KBM-7 (cell line): ENCODE measurements around the gene ACSS2.
"Not testable (repeated sequence)": the region's sequence is repeated elsewhere in the genome, so short reads cannot be mapped to it uniquely, and the experiment has no call there.

ENCODE experiments used
- DNase-seq: peaks from one replicate; pipeline ENCODE4 v3.0.0-alpha.2; 2015
- in situ Hi-C: fragments of 300-500 bp; cut with MboI; formaldehyde crosslinking; loops from 2 replicates; pipeline ENCODE4 v1.14.3; 2020; ENCODE audit warnings: low sequenced_read_pairs, low pct_unique_long_range_greater_than_20kb, mixed read lengths

Gene ACSS2

DNA sequence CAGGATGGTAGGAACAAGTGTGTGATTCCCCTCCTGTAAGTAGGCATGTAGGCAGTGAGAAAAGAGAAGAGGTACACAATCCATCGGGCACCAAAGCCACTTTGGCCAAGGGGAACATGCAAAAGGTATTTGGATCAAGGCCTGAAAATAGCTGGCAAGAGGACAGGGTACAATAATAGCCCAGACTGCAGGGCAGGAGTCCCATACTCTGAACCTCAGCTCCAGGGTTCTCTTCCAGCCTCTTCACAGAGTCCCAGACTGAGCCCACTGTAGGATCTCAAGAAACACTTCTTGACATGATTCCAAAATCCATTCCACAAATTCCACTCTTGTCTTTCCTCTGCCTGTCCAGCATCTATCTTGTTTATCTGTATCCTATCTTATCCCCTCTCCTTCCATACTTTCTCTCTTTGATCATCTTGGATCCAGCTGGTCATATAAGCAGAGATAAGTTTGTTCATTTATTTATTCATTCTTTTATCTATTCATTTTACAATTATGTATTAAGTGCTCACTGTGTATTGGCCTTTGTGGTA lies 19.7 kb downstream of the ACSS2 start:
- in situ Hi-C loops, result no loop called here
- no peak for DNase-seq

DNA sequence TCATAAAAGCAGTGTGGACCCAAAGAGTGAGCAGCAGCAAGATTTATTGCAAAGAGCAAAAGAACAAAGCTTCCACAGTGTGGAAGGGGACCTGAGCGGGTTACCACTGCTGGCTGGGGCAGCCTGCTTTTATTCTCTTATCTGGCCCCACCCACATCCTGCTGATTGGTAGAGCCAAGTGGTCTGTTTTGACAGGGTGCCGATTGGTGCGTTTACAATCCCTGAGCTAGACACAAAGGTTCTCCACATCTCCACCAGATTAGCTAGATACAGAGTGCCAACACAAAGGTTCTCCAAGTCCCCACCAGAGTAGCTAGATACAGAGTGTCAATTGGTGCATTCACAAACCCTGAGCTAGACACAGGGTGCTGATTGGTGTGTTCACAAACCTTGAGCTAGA lies 21.7 kb downstream of the ACSS2 start:
- in situ Hi-C loops, DNase-seq: not testable (repeated sequence)

DNA sequence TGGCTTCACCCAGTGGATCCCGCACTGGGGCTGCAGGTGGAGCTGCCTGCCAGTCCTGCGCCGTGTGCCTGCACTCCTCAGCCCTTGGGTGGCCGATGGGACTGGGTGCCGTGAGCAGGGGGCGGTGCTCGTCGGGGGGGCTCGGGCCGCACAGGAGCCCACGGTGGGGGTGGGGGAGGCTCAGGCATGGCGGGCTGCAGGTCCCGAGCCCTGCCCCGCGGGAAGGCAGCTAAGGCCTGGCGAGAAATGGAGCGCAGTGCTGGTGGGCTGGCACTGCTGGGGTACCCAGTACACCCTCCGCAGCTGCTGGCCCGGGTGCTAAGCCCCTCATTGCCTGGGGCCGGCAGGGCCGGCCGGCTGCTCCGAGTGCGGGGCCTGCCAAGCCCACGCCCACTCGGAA lies 22.3 kb downstream of the ACSS2 start:
- DNase-seq, in situ Hi-C loops: not testable (repeated sequence)

DNA sequence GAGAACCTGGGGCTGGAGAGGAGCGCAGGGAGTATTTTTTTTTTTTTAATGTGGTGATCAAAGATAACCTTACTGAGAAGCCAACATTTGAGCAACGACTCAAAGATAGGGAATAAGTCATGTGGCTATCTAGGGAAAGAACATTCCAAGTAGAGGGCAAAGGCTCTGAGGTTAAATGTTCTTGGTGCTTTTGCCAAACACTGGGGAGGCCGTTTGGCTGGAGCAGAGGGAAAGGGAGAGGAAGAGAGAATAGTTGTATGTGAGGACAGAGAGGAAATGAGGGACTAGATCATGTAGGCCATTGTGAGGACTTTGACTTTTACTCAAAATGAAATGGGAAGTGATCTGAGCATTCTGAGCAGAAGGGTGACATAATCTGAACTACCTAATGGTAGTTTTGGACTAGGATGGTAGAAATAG lies 27.8 kb downstream of the ACSS2 start:
- no peak for DNase-seq
- in situ Hi-C loops, result no loop called here

DNA sequence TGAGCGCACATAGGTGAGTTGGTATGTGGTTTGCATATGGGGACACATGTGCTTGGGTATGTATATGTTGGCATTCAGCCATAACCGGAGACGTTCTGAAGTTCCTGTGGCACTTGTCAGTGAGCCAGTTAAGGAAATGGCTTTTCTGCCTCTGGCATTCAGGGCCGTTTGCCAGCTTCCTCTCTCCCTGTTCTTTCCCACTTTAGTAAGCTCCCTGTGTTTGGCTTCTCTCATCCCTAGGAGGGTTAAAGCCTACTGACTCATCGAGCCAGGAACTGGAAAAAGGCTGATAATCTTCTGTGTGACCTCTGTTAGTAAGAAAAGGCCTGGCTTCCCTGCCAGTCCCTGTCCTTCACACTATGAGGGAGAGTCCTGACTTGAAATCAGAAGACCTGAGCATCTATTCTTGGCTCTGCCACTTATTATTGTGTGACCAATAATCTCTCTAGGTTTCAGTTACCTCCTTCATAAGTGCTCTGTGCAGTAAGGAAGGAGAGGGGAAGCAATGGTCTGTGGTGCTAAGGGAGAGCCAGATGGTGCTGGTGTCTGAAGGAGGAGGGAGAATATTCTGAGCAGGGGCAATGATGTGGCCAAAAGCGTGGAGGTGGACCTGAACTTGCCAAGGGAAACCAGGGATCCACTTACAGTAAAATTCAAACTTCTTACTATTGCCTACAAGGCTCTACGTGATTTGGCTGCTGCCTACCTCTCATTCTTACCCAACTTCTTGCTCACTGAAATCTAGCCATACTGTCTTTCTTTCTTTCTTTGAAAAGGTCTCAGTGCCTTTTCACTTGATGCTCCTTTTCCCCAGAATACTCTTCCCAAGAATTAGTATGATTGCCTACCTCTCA lies 31.4 kb downstream of the ACSS2 start:
- in situ Hi-C loops, result no loop called here
- peak; percentile 56 for DNase-seq

DNA sequence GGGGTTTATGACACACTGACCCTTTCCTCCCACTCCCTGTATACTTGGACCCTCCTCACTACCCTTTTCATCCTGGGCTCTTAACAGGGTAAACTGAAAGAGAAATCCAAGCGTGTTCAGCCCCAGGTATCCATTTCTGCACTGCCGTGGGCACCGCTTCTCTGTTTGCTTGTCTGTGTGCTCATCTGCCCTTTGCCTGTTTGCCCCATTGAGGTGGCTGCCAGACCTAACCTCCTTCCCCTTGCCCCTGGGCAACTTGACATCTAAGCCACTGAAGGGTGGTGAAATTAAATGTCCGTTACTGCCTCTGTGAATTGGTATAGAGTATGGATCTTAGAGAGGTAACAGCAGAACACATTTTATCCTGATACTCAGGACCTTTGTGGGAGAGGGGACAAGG lies 38.7 kb downstream of the ACSS2 start:
- in situ Hi-C loops, result no loop called here
- DNase-seq, result no peak

DNA sequence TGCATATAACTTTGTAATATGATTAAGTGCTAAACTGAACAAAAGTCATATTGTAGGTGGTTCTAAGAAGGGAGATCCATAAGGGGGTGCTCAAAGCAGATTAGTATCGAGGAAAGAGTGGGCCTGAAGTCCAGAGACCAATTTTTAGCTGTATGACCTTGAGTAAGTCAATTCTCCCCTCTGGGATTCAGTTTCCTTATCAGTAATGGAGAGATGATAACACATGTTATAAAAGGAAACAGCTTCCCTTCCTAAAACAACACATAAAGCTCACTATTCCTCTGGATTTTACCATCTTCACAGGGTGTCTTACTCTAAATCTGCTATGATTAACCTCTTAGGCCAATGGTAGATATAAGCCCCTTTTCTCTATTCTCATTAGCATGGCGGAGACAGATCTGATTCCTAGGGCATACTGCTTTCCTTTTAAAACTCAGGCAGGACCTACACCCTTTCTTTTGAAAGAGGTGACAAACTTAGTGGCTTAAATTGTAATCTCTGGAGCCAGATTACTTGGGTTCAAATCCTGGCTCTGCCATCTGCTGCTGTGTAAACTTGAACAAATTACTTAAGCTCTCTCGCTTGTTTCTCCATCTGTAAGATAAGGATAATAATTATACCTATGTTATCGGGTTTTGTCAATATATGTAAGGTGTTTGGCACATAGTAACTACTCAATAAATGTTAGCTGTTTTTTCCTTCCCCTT lies 39.5 kb downstream of the ACSS2 start:
- DNase-seq, result no peak
- in situ Hi-C loops, result no loop called here

DNA sequence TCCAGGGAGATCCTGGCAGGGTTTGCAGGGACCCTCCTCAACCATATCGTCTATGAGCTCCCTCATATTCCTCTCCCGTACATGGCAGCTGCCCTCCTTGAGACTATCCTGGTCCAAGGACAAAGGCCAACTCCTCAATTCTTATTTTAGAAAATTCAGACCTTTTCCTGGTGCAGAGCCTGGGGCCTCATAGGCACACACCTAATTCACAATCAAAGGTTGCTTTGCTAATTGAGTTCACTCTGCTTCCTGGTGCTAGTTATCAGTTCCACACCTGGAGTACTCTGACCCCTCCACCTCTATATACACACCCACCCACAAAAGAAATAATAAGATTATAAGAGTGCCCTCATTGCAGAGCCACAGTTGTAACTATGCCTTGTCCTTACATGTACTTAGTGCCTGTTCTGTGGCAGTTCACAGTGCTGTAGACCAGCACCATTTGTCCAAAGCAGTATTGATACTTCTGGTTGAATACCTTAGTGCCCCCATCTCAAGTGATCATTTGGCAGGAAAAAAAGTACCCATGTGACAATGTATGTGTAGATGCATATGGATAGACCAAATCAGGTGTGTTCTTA lies 40.5 kb downstream of the ACSS2 start:
- DNase-seq, result no peak

DNA sequence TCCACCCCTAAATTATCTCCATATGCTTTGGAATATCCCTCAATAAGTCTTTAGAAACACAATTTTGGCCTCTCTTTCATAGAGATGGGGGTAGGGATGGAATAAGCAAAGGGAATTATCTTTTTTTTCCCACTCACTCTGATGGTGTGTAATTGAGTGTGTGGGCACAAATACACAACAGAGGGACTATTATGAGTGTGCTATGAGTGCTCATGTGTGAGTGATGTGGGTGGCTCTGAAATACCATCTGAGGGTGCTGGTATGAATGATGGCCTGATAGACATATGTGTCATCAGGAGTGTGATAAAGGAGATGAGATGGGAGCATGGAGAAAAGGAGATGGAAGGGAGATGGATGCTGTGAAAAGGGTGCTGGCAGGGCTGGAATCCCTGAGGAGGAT lies 43.6 kb downstream of the ACSS2 start:
- in situ Hi-C loops, result no loop called here

More for the DNA sequence above, 40.5 kb downstream of the ACSS2 start:
- in situ Hi-C loops, result no loop called here

DNA sequence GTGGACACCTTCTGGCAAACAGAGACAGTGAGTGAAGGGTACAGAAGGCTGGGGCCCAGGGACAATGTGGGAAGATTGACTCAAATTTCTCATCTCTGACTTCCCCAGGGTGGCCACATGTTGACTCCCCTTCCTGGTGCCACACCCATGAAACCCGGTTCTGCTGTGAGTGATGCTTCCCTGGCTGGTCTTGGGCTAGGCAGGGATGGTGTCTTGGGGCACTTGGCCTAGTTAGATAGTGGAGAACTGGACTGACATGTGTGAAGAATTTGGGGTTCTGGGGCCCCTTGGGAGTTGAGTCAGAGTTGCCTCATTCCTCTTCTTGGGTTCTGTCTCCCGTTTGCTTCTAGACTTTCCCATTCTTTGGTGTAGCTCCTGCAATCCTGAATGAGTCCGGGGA lies 45.0 kb downstream of the ACSS2 start:
- in situ Hi-C loops, result no loop called here
- no peak for DNase-seq

More for the DNA sequence above, 43.6 kb downstream of the ACSS2 start:
- no peak for DNase-seq

DNA sequence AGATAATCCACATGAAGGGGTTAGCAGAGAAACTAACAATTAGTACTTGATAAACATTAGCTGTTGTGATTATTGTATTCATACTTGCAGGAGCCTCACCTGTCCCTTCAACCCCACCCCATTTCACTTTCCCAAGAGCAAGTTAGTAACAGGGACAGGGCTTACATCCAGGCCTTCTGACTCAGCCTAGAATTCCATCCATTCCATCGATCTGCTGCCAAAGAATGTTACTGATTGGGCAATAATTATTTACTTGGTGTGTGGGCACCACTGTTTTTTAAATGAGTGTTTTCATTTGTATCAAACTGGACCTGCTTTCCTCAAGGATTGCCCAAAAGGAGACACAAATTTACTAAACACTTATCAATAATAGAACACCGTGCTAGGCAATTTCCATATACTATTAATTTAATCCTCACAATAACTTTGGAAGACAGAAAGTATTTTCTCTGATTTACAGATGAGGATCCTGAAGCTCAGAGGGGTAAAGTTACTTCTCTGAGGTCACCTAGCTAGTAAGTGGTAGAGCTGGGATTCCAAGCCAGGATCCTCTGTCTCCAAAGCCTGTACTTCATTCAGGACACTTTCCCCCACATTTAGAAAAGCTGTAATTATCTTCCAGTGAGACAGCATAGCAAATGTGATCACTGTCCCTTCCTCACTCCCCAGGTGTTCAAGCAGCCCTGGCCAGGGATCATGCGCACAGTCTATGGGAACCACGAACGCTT lies 46.4 kb downstream of the ACSS2 start:
- DNase-seq, result no peak
- in situ Hi-C loops, result no loop called here

DNA sequence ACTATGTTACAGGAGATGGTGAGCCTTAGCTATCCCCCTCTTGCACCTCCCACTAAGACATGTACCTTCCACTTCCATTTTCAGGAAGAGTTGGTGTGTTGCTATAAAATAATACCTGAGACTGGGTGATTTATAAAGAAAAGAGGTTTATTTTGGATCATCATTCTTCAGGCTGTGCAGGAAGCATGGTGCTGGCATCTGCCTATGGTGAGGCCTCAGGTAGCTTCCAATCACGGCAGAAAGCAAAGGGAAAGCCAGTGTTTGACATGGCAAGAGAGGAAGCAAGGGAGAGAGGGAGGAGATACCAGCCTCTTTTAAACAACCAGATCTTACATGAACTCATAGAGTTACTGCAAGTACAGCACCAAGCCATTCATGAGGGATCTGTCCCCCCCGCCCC lies 47.0 kb downstream of the ACSS2 start:
- in situ Hi-C loops, result no loop called here
- no peak for DNase-seq

DNA sequence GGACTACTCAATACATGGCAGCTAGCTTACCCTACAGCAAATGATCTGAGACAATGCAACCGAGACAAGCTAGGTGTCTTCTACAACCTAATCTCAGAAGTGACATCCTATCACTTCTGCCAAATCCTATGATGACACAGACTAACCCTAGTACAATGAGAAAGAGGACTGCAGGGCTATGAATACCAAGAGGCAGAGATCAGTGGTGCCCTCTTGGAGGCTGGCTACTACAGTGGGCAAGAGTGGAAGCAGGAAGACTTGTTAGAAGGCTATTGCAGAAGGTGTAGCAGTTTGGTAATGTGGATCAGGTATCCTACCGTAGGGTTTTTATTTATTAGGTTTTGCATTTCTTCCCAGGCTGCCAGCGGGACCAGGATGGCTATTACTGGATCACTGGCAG lies 48.9 kb downstream of the ACSS2 start:
- DNase-seq, result no peak

DNA sequence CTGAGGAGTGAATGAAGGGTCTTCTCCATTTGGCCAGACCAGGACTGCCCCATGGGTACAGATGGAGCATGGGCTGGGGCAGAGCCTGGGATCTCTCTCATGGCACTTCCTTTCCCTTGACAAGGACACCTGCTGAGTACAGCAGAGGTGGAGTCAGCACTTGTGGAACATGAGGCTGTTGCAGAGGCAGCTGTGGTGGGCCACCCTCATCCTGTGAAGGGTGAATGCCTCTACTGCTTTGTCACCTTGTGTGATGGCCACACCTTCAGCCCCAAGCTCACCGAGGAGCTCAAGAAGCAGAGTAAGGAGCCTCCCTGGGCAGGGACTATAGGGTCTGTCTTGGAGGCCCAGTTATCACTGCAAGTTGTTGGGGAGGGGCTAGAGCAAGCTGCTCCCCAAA lies 49.6 kb downstream of the ACSS2 start:
- no peak for DNase-seq
- in situ Hi-C loops, result no loop called here

More for the DNA sequence above, 48.9 kb downstream of the ACSS2 start:
- in situ Hi-C loops, result no loop called here

DNA sequence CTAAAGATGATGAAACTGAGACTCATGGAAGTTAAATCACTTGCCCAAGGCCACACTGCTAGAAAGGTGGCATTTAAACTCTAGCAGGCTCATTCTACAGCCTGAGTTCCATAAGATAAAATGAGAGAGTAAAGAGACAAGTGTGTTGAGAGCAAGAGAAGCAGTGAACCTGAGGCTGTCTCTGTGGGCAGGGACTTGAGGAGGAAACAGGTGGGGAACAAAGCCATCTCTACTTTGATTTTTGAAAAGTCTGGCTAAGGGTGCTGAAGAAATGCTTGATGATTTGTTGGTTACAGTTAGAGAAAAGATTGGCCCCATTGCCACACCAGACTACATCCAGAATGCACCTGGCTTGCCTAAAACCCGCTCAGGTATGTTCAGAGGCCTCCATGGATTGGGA lies 50.2 kb downstream of the ACSS2 start:
- no peak for DNase-seq
- in situ Hi-C loops, result no loop called here

DNA sequence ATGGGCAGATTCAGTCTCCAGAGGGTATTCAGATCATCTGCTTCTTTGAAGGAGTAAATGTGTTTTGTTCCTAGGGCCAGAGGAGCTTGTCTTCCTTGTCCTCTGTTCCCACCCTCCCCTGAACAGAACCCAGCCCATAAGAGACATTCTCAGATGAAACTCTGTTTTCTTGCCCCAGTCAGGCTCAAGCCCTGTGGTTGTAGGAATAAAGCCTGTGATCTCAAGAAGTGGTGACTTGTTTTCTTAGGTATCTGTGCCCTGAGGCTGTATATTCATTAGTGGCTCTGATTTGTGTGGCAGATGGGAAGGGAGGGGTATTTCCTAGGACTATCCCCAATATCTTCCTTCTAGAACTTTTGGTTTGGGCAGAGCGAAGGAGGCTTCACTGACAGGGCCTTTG lies 51.3 kb downstream of the ACSS2 start:
- no peak for DNase-seq
- in situ Hi-C loops, result no loop called here

DNA sequence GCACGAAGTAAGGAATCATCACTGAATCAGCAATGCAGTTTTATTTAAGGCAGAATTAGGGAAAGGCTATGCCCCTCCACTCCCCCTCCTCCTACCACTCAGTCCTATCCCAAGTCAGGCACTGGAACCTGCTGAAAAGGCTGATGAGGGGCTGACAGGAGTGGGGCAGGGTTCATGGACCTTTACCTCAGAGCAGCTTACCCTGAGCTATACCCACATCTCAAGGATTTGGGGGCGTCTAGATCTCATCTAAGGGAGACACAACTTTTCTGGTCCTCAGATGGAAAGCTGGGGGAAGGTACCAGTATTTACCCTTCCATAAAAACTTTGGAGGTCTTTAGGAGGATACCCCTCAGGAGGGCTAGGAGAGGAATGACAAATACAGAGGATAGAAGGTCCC lies 52.0 kb downstream of the ACSS2 start:
- in situ Hi-C loops, result no loop called here
- DNase-seq, result no peak

DNA sequence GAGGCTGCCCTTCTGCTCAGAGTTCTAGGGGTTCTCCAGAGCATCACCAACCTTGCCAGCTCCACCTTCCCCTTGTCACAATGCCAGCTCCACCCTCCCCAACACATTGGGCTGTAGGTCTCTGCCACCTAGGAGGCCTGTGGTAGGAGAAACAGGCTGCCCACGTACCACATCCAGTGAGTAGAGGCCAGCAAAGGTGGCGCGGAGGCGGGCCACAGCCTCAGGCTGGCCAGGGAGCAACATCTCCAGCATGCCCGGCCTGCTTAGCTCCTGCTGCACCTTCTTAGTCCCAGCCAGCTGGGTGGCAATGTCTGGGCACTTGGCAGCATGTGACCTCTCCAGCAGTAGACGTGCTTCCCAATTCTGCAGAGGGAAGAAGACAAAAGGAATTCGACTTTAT lies 55.4 kb downstream of the ACSS2 start:
- in situ Hi-C loops, result no loop called here

DNA sequence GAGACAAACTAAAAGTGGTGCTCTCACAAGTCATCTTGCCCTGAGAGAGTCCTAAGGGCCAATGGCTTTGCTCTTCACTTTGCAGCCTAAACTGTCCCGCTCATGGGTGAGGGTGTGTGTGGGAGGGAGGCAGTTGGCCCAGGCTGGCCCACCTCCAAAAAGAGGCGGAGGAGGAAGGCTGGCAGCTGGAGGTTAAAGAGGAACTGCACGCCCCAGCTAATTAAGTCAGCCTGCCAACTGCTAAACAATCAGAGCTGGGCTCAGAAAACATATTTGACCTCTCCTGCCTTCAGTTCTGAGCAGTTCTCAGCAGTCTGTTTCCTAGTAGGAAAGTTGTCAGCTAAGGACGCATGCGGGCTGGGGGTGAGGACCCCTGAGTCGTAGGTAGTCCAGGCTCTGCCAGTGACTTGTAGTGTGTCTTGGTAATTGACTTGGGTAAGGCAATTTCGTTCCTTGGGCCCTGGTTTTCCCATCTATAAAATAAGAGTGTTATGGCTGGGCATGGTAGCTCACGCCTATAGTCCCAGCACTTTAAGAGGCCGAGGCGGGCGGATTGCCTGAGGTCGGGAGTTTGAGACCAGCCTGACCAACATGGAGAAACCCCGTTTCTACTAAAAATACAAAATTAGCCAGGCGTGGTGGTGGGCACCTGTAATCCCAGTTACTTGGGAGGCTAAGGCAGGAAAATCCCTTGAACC lies 62.2 kb downstream of the ACSS2 start:
- peak; percentile 96 for DNase-seq
- in situ Hi-C loops, result no loop called here

More for the DNA sequence above, 55.4 kb downstream of the ACSS2 start:
- no peak for DNase-seq
